Common myeloid progenitor, CD34-positive (primary cell): ENCODE measurements around the gene FUT1.
A peak's percentile ranks its signal among the peaks of the same experiment; 100 is the strongest.

ENCODE experiments used
- CTCF ChIA-PET: fragments of 350-600 bp; sonication (Branson Sonifier 250); formaldehyde crosslinking; loops from one replicate; lab custom pipeline; 2021; ENCODE audit warnings: antibody characterized with exemption; lab: Charles Lee
- POLR2A ChIA-PET: fragments of 350-600 bp; sonication (Branson Sonifier 250); formaldehyde crosslinking; loops from one replicate; lab custom pipeline; 2021; ENCODE audit warnings: antibody characterized with exemption; lab: Charles Lee
- DNase-seq, 3 donors: peaks; one replicate each; pipeline versions ENCODE4 v3.0.0 to v3.0.0-alpha.2; 2013
- H3K27ac ChIP-seq, 2 experiments: 1 replicate in 1 of 2; 2 replicates in 1 of 2; pipeline ENCODE4 v1.7.0; 2013; ENCODE audit warnings: inconsistent platforms in 2 of 2, low read length in 2 of 2, mild to moderate bottlenecking in 2 of 2, low read depth in 1 of 2, moderate library complexity in 1 of 2; ENCODE audit not compliant: severe bottlenecking in 2 of 2, insufficient read depth in 1 of 2, poor library complexity in 1 of 2
- H3K27me3 ChIP-seq, 5 experiments: replicated peaks in 2 of 5; 1 replicate in 3 of 5; 2 replicates in 2 of 5; pipeline versions ENCODE4 v1.6.1 to v1.7.0; 2013; ENCODE audit warnings: low read length in 4 of 5, mild to moderate bottlenecking in 2 of 5, moderate library complexity in 2 of 5, inconsistent platforms in 1 of 5; ENCODE audit not compliant: insufficient read depth in 5 of 5, control insufficient read depth in 4 of 5
- H3K36me3 ChIP-seq, 4 experiments: 1 replicate in 2 of 4; 2 replicates in 2 of 4; pipeline versions ENCODE4 v1.6.1 to v1.7.0; 2013; ENCODE audit warnings: low read length in 3 of 4, control low read depth in 1 of 4, mild to moderate bottlenecking in 1 of 4; ENCODE audit not compliant: control insufficient read depth in 4 of 4, insufficient read depth in 4 of 4
- H3K4me1 ChIP-seq, 4 experiments: 1 replicate in 3 of 4; 2 replicates in 1 of 4; pipeline versions ENCODE4 v1.6.1 to v1.7.1; 2013; ENCODE audit warnings: low read length in 3 of 4, mild to moderate bottlenecking in 3 of 4, control low read depth in 1 of 4, inconsistent platforms in 1 of 4, moderate library complexity in 1 of 4; ENCODE audit not compliant: control insufficient read depth in 4 of 4, insufficient read depth in 4 of 4; ENCODE audit errors: control extremely low read depth in 1 of 4
- H3K4me3 ChIP-seq, 7 experiments: 1 replicate in 4 of 7; 2 replicates in 3 of 7; pipeline versions ENCODE4 v1.5.1 to v1.7.0; 2013; ENCODE audit warnings: mild to moderate bottlenecking in 7 of 7, low read length in 6 of 7, moderate library complexity in 6 of 7, inconsistent platforms in 2 of 7, low read depth in 2 of 7, control low read depth in 1 of 7; ENCODE audit not compliant: insufficient read depth in 4 of 7, control insufficient read depth in 1 of 7; ENCODE audit errors: extremely low read depth in 1 of 7
- H3K9me3 ChIP-seq, 5 experiments: 1 replicate in 4 of 5; 2 replicates in 1 of 5; pipeline versions ENCODE4 v1.6.1 to v1.7.1; 2013; ENCODE audit warnings: low read length in 4 of 5, mild to moderate bottlenecking in 2 of 5, inconsistent platforms in 1 of 5, low read depth in 1 of 5, moderate library complexity in 1 of 5; ENCODE audit not compliant: control insufficient read depth in 4 of 5, insufficient read depth in 2 of 5; ENCODE audit errors: control extremely low read depth in 1 of 5
- WGBS: methylation state at CpG from one replicate; pipeline ENCODE4 v1.1.5; 2013; ENCODE audit not compliant: insufficient coverage; 5-methylcytosine and 5-hydroxymethylcytosine counted together

The FUT1 gene

DNA sequence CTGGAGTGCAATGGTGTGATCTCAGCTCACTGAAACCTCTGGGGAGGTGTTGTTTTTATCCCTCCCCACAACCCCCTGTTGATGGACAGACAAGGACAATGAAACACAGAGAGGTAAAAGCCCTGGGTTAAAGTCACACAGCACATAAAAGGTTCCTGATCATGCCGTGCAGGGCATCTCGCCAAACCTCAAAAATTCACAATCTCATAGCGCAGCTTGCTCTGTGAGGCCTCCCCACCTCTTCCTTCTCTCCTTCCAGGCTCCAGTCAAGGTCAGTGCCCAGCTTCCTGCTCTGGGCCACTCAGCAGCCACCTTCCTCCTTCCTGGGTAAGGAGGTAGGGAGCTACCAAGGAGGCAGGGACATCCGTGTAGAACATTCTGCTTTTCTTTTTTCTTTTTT, 54.4 kb downstream of the FUT1 start:
- H3K36me3 ChIP-seq, result peaks cover 0 to 5% (median 3%) of the 10 kb centered on the region in 4 experiments
- H3K27ac ChIP-seq, result no peak overlapping the region
- DNase-seq, result peak; percentile 67 to 86 (median 85)
- WGBS, result 4% methylated on average over 4 of the region's 4 CpGs
- CTCF ChIA-PET, result interaction anchor here (1.1 to 2.8 kb wide), 2 partner anchors 23 to 41 kb away, joined by 4 to 18 read pairs; no protein-coding TSS in a partner anchor
- no peaks in the 10 kb centered on the region for H3K9me3 ChIP-seq
- no peaks in the 10 kb centered on the region for H3K27me3 ChIP-seq
- POLR2A ChIA-PET, result interaction anchor here (0.6 to 0.9 kb wide), 3 partner anchors 27 to 400 kb away, joined by 3 to 7 read pairs (median 3); no protein-coding TSS in a partner anchor
- peaks cover 0 to 26% (median 22%) of the 10 kb centered on the region in 4 experiments for H3K4me1 ChIP-seq
- peak overlapping the region in 1 of 7 experiments; percentile 38 for H3K4me3 ChIP-seq
